ENCODE results near the gene B4GALT2. TPM values are rescaled to one million over a fixed set of nuclear protein-coding genes. Genes with fewer than 3 reads are reported as not detected.

B4GALT2 gene
- total RNA-seq, 2 donors from 2014 or later: 62.7 to 72.7 TPM

- H3K27ac ChIP-seq (ENCODE audit: low read depth, low read length): no peak overlapping the region
- H3K4me3 ChIP-seq (ENCODE audit: low read length): no peak overlapping the region
- Mint-ChIP-seq H3K9me3 (no peaks in the 10 kb centered on the region), H3K4me3 (no peak overlapping the region), H3K27me3 (ENCODE audit: insufficient read depth) (no peaks in the 10 kb centered on the region), H3K4me1 (peaks cover 32% of the 10 kb centered on the region), H3K36me3 (ENCODE audit: low read depth) (no peaks in the 10 kb centered on the region), H3K27ac (no peak overlapping the region)
- DNase-seq: no peak
- no peaks in the 10 kb centered on the region for H3K36me3 ChIP-seq (ENCODE audit: control insufficient read depth, insufficient read depth, low read length)
- H3K9me3 ChIP-seq (ENCODE audit: control insufficient read depth, low read length): no peaks in the 10 kb centered on the region
- WGBS, 2 experiments (ENCODE audit: insufficient coverage in 1 of 2, insufficient read length in 1 of 2): 98 to 100% methylated on average over 4 to 7 of the region's 7 CpGs
- peaks cover 18% of the 10 kb centered on the region for H3K4me1 ChIP-seq (ENCODE audit: control insufficient read depth, insufficient read depth, low read length)
- H3K9ac ChIP-seq (ENCODE audit: extremely low read depth, low read length, poor library complexity, severe bottlenecking): no peak overlapping the region
- H3K27me3 ChIP-seq (ENCODE audit: control insufficient read depth, insufficient read depth, low read length, poor library complexity, severe bottlenecking): no peaks in the 10 kb centered on the region
- no peak for TF ChIP-seq CTCF (conservative IDR thresholded peaks at IDR 0.05)
These were observed 15.1 kb downstream of the B4GALT2 start for GRCh38 chr1:43994071-43994470.

- Mint-ChIP-seq H3K36me3 (ENCODE audit: low read depth) (no peaks in the 10 kb centered on the region), H3K4me3 (no peak overlapping the region), H3K4me1 (peaks cover 40% of the 10 kb centered on the region), H3K27me3 (ENCODE audit: insufficient read depth) (no peaks in the 10 kb centered on the region), H3K27ac (peak overlapping the region; percentile 18), H3K9me3 (no peaks in the 10 kb centered on the region)
- no peaks in the 10 kb centered on the region for H3K36me3 ChIP-seq (ENCODE audit: control insufficient read depth, insufficient read depth, low read length)
- H3K4me1 ChIP-seq (ENCODE audit: control insufficient read depth, insufficient read depth, low read length): peaks cover 27% of the 10 kb centered on the region
- peak; percentile 80 for TF ChIP-seq CTCF (conservative IDR thresholded peaks at IDR 0.05)
- 80 to 94% methylated on average over 8 to 15 of the region's 15 CpGs for WGBS, 2 experiments (ENCODE audit: insufficient coverage in 1 of 2, insufficient read length in 1 of 2)
- H3K27me3 ChIP-seq (ENCODE audit: control insufficient read depth, insufficient read depth, low read length, poor library complexity, severe bottlenecking): no peaks in the 10 kb centered on the region
- peak; percentile 91 for DNase-seq
- peak overlapping the region; percentile 68 for H3K27ac ChIP-seq (ENCODE audit: low read depth, low read length)
- H3K4me3 ChIP-seq (ENCODE audit: low read length): no peak overlapping the region
- H3K9me3 ChIP-seq (ENCODE audit: control insufficient read depth, low read length): no peaks in the 10 kb centered on the region
- H3K9ac ChIP-seq (ENCODE audit: extremely low read depth, low read length, poor library complexity, severe bottlenecking): no peak overlapping the region
These were observed 16.1 kb downstream of the B4GALT2 start for GRCh38 chr1:43994794-43995790.

- Mint-ChIP-seq H3K27ac (no peak overlapping the region), H3K4me3 (no peak overlapping the region), H3K36me3 (ENCODE audit: low read depth) (peaks cover 7% of the 10 kb centered on the region), H3K27me3 (ENCODE audit: insufficient read depth) (no peaks in the 10 kb centered on the region), H3K4me1 (peaks cover 45% of the 10 kb centered on the region), H3K9me3 (no peaks in the 10 kb centered on the region)
- Histone ChIP-seq H3K9ac (ENCODE audit: extremely low read depth, low read length, poor library complexity, severe bottlenecking) (no peak overlapping the region), H3K9me3 (ENCODE audit: control insufficient read depth, low read length) (no peaks in the 10 kb centered on the region), H3K4me3 (ENCODE audit: low read length) (no peak overlapping the region), H3K4me1 (ENCODE audit: control insufficient read depth, insufficient read depth, low read length) (peaks cover 35% of the 10 kb centered on the region), H3K27ac (ENCODE audit: low read depth, low read length) (peak overlapping the region; percentile 68), H3K36me3 (ENCODE audit: control insufficient read depth, insufficient read depth, low read length) (no peaks in the 10 kb centered on the region), H3K27me3 (ENCODE audit: control insufficient read depth, insufficient read depth, low read length, poor library complexity, severe bottlenecking) (no peaks in the 10 kb centered on the region)
- no peak for DNase-seq
- WGBS, 2 experiments (ENCODE audit: insufficient coverage in 1 of 2, insufficient read length in 1 of 2): 83 to 93% methylated on average over 12 to 21 of the region's 21 CpGs
- no peak for TF ChIP-seq CTCF (conservative IDR thresholded peaks at IDR 0.05)
These were observed 17.1 kb downstream of the B4GALT2 start for GRCh38 chr1:43995984-43996732.

Data from endodermal cell (in vitro differentiated cells).